ENCODE data around the gene PAPSS1.
"Not testable (repeated sequence)": the region's sequence is repeated elsewhere in the genome, so short reads cannot be mapped to it uniquely, and the experiment has no call there.

Gene PAPSS1

GRCh38 chr4:107726131-107726925 lies 6.3 kb upstream of the PAPSS1 start:
- not testable (repeated sequence) for DNase-seq (ENCODE audit: low read depth)

- DNase-seq (ENCODE audit: low read depth) = no peak
Measured at GRCh38 chr4:107725281-107725859, 5.3 kb upstream of the PAPSS1 start.

- not testable (repeated sequence) for DNase-seq (ENCODE audit: low read depth)
Measured at GRCh38 chr4:107723331-107723730, 3.3 kb upstream of the PAPSS1 start.

GRCh38 chr4:107721436-107722100 lies 1.5 kb upstream of the PAPSS1 start:
- DNase-seq (ENCODE audit: low read depth) = peak; percentile 15

- DNase-seq (ENCODE audit: low read depth) = no peak
Measured at GRCh38 chr4:107719207-107719921, 670 bp downstream of the PAPSS1 start.

GRCh38 chr4:107718351-107718965 lies 1.6 kb downstream of the PAPSS1 start:
- no peak for DNase-seq (ENCODE audit: low read depth)

- no peak for DNase-seq (ENCODE audit: low read depth)
Measured at GRCh38 chr4:107714256-107714655, 5.8 kb downstream of the PAPSS1 start.

- DNase-seq (ENCODE audit: low read depth) = no peak
Measured at GRCh38 chr4:107712236-107712635, 7.8 kb downstream of the PAPSS1 start.

GRCh38 chr4:107711831-107712230 lies 8.2 kb downstream of the PAPSS1 start:
- no peak for DNase-seq (ENCODE audit: low read depth)

GRCh38 chr4:107710493-107711459 lies 9.3 kb downstream of the PAPSS1 start:
- no peak for DNase-seq (ENCODE audit: low read depth)

- DNase-seq (ENCODE audit: low read depth) = no peak
Measured at GRCh38 chr4:107709916-107710315, 10.1 kb downstream of the PAPSS1 start.

GRCh38 chr4:107708225-107708624 lies 11.8 kb downstream of the PAPSS1 start:
- no peak for DNase-seq (ENCODE audit: low read depth)

GRCh38 chr4:107705742-107706556 lies 14.1 kb downstream of the PAPSS1 start:
- no peak for DNase-seq (ENCODE audit: low read depth)

GRCh38 chr4:107701565-107701964 lies 18.5 kb downstream of the PAPSS1 start:
- DNase-seq (ENCODE audit: low read depth) = no peak

- DNase-seq (ENCODE audit: low read depth) = no peak
Measured at GRCh38 chr4:107699466-107700206, 20.4 kb downstream of the PAPSS1 start.

- DNase-seq (ENCODE audit: low read depth) = not testable (repeated sequence)
Measured at GRCh38 chr4:107696187-107696586, 23.8 kb downstream of the PAPSS1 start.

- DNase-seq (ENCODE audit: low read depth) = no peak
Measured at GRCh38 chr4:107693132-107693531, 26.9 kb downstream of the PAPSS1 start.

- no peak for DNase-seq (ENCODE audit: low read depth)
Measured at GRCh38 chr4:107692202-107692601, 27.8 kb downstream of the PAPSS1 start.

- DNase-seq (ENCODE audit: low read depth) = no peak
Measured at GRCh38 chr4:107691378-107691777, 28.7 kb downstream of the PAPSS1 start.

Data from stimulated activated CD8-positive, alpha-beta memory T cell treated with anti-CD3 and anti-CD28 coated beads, Interleukin-12 subunit alpha, Interleukin-12 subunit beta, amount 100 ng/mL, for 1 hour (primary cell).